ENCODE data around the gene IRF7.

The IRF7 gene

DNA sequence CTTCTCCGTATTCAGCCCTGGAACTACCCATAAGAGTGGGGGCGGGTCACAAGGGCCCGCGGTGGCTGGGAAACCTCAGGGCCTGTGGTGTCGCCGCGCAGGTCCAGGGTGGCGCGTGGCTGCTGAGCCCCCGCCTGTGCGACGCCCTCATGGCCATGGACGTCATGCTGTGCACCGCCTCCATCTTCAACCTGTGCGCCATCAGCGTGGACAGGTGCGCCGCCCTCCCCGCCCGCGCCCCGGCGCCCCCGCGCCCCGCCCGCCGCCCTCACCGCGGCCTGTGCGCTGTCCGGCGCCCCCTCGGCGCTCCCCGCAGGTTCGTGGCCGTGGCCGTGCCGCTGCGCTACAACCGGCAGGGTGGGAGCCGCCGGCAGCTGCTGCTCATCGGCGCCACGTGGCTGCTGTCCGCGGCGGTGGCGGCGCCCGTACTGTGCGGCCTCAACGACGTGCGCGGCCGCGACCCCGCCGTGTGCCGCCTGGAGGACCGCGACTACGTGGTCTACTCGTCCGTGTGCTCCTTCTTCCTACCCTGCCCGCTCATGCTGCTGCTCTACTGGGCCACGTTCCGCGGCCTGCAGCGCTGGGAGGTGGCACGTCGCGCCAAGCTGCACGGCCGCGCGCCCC, 23.7 kb upstream of the IRF7 start:
- H3K4me3 ChIP-seq (ENCODE audit: low read depth, low read length) = no peak overlapping the region
- TF ChIP-seq, protein P1, sequence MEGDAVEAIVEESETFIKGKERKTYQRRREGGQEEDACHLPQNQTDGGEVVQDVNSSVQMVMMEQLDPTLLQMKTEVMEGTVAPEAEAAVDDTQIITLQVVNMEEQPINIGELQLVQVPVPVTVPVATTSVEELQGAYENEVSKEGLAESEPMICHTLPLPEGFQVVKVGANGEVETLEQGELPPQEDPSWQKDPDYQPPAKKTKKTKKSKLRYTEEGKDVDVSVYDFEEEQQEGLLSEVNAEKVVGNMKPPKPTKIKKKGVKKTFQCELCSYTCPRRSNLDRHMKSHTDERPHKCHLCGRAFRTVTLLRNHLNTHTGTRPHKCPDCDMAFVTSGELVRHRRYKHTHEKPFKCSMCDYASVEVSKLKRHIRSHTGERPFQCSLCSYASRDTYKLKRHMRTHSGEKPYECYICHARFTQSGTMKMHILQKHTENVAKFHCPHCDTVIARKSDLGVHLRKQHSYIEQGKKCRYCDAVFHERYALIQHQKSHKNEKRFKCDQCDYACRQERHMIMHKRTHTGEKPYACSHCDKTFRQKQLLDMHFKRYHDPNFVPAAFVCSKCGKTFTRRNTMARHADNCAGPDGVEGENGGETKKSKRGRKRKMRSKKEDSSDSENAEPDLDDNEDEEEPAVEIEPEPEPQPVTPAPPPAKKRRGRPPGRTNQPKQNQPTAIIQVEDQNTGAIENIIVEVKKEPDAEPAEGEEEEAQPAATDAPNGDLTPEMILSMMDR (IDR thresholded peaks at IDR 0.05; ENCODE audit: low read depth, low read length) = no peak

GRCh38 chr11:638631-639331, 23.0 kb upstream of the IRF7 start:
- TF ChIP-seq, protein P1 (IDR thresholded peaks at IDR 0.05; ENCODE audit: low read depth, low read length) = no peak
- H3K4me3 ChIP-seq (ENCODE audit: low read depth, low read length) = no peak overlapping the region

DNA sequence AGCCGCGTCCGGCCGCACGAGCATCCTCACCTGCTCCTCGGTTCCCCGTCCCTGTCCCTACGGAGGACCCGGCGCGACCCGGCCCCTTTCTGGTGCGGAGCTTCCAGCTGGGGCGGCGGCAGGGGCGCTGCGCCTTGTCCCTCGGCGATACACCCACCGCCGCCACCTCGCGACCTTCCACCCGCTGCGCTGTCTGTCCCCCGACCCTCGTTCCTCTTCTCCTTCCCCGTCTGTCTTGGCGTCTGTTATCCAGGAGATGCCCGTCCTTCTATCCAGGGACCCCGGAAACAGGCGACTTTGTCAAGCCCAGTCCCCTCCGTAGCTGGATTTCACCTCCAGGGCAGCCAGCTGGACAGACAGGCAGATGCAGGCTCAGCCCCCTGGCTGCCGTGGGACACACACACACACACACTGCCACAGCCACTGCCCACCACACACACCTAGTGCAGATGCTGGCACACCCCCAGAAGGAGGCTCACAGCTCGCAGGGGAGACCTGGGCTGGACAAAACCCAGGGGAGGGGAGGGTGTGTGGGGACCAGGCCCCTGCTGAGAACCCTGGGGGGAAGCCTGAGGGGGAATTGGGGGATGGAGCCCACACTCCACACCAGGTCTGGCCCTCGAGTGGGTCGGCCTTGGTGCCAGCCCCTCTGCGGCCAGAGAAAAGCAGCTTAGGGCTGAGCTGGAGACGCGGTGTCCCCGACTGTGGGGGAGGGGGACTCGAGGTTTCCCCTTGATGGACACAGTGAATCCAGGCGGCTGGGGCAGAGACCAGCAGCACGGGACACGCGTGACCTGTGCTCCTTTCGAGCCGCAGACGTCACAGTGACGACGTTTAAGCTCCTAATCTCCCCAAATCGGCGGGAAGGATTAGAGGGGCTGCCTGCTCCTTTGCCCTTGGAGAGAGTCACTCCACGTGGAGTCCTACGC, 22.1 kb upstream of the IRF7 start:
- TF ChIP-seq, protein P1 (IDR thresholded peaks at IDR 0.05; ENCODE audit: low read depth, low read length) = no peak
- no peak overlapping the region for H3K4me3 ChIP-seq (ENCODE audit: low read depth, low read length)

- TF ChIP-seq, protein P1 (IDR thresholded peaks at IDR 0.05; ENCODE audit: low read depth, low read length) = no peak
- H3K4me3 ChIP-seq (ENCODE audit: low read depth, low read length) = no peak overlapping the region
Observed at GRCh38 chr11:637333-637592, 21.5 kb upstream of the IRF7 start.

DNA sequence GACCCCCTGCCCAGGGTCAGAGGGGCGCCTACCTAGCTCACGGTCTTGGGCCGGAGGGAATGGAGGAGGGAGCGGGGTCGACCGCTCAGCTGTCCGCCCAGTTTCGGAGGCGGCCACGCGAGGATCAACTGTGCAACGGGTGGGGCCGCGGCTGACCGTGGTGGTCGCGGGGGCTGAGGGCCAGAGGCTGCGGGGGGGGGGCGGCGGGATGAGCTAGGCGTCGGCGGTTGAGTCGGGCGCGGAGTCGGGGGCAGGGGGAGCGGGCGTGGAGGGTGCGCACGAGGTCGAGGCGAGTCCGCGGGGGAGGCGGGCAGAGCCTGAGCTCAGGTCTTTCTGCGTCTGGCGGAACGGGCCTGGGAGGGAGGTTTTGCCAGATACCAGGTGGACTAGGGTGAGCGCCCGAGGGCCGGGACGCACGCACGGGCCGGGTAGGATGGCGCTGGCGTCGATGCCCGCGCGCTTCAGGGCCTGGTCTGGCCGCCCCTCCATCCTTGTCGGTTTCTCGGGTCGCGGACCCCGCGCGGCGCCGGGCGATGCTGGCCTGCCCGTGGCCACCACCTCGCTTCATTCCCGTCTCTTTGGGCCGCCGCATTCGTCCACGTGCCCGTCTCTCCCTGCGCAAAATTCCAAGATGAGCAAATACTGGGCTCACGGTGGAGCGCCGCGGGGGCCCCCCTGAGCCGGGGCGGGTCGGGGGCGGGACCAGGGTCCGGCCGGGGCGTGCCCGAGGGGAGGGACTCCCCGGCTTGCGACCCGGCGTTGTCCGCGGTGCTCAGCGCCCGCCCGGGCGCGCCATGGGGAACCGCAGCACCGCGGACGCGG, 21.0 kb upstream of the IRF7 start, which contains the start of gene DRD4:
Gene DRD4, plus strand, starts transcription at position 759 of the 822 bp plus-strand sequence. Its CDS starts 36 bp downstream, at position 795.
- no peak within 1 kb of the TSS for H3K4me3 ChIP-seq (ENCODE audit: low read depth, low read length)
- TF ChIP-seq, protein P1 (IDR thresholded peaks at IDR 0.05; ENCODE audit: low read depth, low read length) = no peak

DNA sequence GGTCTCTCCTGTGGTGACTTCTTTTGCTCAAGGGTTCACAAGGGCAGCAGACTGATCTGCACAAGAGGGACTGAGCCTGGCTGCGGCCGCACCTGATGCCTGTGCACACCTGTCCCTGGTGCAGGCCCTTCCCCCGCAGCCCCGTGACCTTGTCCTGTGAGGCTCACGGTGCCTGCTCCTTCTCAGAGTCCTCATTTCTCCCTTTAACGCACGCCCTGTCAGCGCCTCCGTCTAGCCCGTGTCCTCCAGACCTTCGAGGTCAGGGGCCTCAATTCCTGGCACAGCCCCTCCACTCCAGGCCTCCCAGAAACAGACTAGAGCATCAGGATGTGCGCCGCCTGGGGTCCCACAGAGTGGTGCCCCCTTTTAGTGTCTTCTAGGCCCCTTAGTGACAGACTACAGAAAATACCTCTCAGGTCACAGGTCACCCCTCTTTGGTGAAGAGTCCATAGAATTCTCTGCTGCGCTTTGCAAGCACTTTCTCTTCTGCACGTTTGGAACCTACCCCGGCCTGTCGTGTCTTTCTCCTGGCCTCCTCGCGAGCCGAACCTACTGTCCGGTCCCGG, 20.3 kb upstream of the IRF7 start:
- no peak overlapping the region for H3K4me3 ChIP-seq (ENCODE audit: low read depth, low read length)
- TF ChIP-seq, protein P1 (IDR thresholded peaks at IDR 0.05; ENCODE audit: low read depth, low read length) = no peak
